ENCODE data around the gene LMTK2.

GRCh38 chr7:98231493-98232262 is 125.0 kb downstream of the LMTK2 start:
- TF ChIP-seq POLR2AphosphoS5 (IDR thresholded peaks at IDR 0.05) = no peak
- TF ChIP-seq CTCF (IDR thresholded peaks at IDR 0.05; ENCODE audit: poor library complexity, severe bottlenecking) = no peak
- TF ChIP-seq TAF1 (IDR thresholded peaks at IDR 0.05; ENCODE audit: low read depth) = no peak
- TF ChIP-seq EZH2 (IDR thresholded peaks at IDR 0.05; ENCODE audit: borderline replicate concordance, insufficient read depth, low read length, poor library complexity, severe bottlenecking) = no peak

All from neural cell (in vitro differentiated cells).